Esophagus muscularis mucosa (tissue), 4 donors: ENCODE measurements around the gene ASB1.

Source experiments
- EP300 ChIP-seq: sonication (generic); formaldehyde crosslinking; IDR thresholded peaks from one replicate; pipeline ENCODE4 v1.6.1; 2017; ENCODE audit warnings: antibody characterized with exemption
- POLR2A ChIP-seq: fragments of 450-650 bp; IDR thresholded peaks from one replicate; pipeline ENCODE4 v1.6.1; 2017; ENCODE audit warnings: antibody characterized with exemption, moderate library complexity, mild to moderate bottlenecking, low read depth
- POLR2AphosphoS5 ChIP-seq, 2 donors: sonication (generic); formaldehyde crosslinking; IDR thresholded peaks; one replicate each; pipeline ENCODE4 v1.6.1; 2017; ENCODE audit warnings: antibody characterized with exemption in 2 of 2
- TF ChIP-seq, protein P1 (sequence below), 3 experiments: fragments of 200-600 bp in 2 of 3; fragments of 450-650 bp in 1 of 3; sonication (generic) in 2 of 3; IDR thresholded peaks; one replicate each; pipeline ENCODE4 v1.5.1; 2017 to 2019; ENCODE audit warnings: antibody characterized with exemption in 3 of 3, mild to moderate bottlenecking in 2 of 3, moderate library complexity in 1 of 3

DNA sequence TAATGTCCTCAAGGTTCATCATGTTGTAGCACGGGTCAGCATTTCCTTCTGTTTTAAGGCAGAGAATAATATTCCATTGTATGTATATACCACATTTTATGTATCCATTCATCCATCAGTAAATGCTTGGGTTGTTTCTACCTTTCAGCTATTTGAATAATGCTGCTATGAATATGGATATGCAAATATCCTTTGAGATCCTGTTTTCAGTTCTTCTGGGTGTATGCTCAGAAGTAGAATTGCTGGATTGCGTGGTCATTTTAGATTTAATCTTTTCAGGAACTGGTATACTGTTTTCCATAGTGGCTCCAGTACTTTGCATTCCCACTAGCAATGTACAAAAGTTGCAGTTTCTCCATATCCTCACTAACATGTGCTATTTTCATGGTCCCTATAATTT, 13.4 kb upstream of the ASB1 start:
- TF ChIP-seq, protein P1, sequence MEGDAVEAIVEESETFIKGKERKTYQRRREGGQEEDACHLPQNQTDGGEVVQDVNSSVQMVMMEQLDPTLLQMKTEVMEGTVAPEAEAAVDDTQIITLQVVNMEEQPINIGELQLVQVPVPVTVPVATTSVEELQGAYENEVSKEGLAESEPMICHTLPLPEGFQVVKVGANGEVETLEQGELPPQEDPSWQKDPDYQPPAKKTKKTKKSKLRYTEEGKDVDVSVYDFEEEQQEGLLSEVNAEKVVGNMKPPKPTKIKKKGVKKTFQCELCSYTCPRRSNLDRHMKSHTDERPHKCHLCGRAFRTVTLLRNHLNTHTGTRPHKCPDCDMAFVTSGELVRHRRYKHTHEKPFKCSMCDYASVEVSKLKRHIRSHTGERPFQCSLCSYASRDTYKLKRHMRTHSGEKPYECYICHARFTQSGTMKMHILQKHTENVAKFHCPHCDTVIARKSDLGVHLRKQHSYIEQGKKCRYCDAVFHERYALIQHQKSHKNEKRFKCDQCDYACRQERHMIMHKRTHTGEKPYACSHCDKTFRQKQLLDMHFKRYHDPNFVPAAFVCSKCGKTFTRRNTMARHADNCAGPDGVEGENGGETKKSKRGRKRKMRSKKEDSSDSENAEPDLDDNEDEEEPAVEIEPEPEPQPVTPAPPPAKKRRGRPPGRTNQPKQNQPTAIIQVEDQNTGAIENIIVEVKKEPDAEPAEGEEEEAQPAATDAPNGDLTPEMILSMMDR (IDR thresholded peaks at IDR 0.05): no peak
- no peak for TF ChIP-seq POLR2A
- no peak for TF ChIP-seq EP300
- TF ChIP-seq POLR2AphosphoS5 (IDR thresholded peaks at IDR 0.05): no peak
